ENCODE results near the gene DNAL4.

Gene DNAL4

GRCh38 chr22:38766076-38766777, 27.7 kb downstream of the DNAL4 start:
- peak; percentile 31 for ATAC-seq

GRCh38 chr22:38762551-38762983, 31.4 kb downstream of the DNAL4 start:
- no peak overlapping the region for H3K4me3 Mint-ChIP-seq
- ATAC-seq (no peak), DNase-seq (no peak)
- H3K27me3 Mint-ChIP-seq = no peaks in the 10 kb centered on the region
- no peaks in the 10 kb centered on the region for H3K36me3 Mint-ChIP-seq (ENCODE audit: low read depth)
- no peak overlapping the region for H3K27ac Mint-ChIP-seq
- H3K4me1 Mint-ChIP-seq = peaks cover 21% of the 10 kb centered on the region
- H3K9me3 Mint-ChIP-seq = no peaks in the 10 kb centered on the region

More at GRCh38 chr22:38766076-38766777, 27.7 kb downstream of the DNAL4 start:
- Mint-ChIP-seq H3K4me1 (no peaks in the 10 kb centered on the region), H3K36me3 (ENCODE audit: low read depth) (no peaks in the 10 kb centered on the region), H3K4me3 (no peak overlapping the region), H3K27me3 (no peaks in the 10 kb centered on the region), H3K9me3 (no peaks in the 10 kb centered on the region), H3K27ac (no peak overlapping the region)
- DNase-seq = peak; percentile 40

- no peaks in the 10 kb centered on the region for H3K36me3 Mint-ChIP-seq (ENCODE audit: low read depth)
- no peak overlapping the region for H3K4me3 Mint-ChIP-seq
- H3K4me1 Mint-ChIP-seq = peaks cover 32% of the 10 kb centered on the region
- DNase-seq = no peak
- H3K27ac Mint-ChIP-seq = no peak overlapping the region
- no peak for ATAC-seq
- no peaks in the 10 kb centered on the region for H3K9me3 Mint-ChIP-seq
- no peaks in the 10 kb centered on the region for H3K27me3 Mint-ChIP-seq
Measured at GRCh38 chr22:38761202-38762162, 32.5 kb downstream of the DNAL4 start.

GRCh38 chr22:38760477-38761201, 33.3 kb downstream of the DNAL4 start:
- Mint-ChIP-seq H3K4me1 (peaks cover 34% of the 10 kb centered on the region), H3K36me3 (ENCODE audit: low read depth) (no peaks in the 10 kb centered on the region), H3K4me3 (no peak overlapping the region), H3K9me3 (no peaks in the 10 kb centered on the region), H3K27ac (no peak overlapping the region), H3K27me3 (no peaks in the 10 kb centered on the region)
- ATAC-seq (no peak), DNase-seq (no peak)

- Mint-ChIP-seq H3K4me1 (peaks cover 40% of the 10 kb centered on the region), H3K27me3 (no peaks in the 10 kb centered on the region), H3K36me3 (ENCODE audit: low read depth) (no peaks in the 10 kb centered on the region), H3K27ac (no peak overlapping the region), H3K4me3 (no peak overlapping the region), H3K9me3 (no peaks in the 10 kb centered on the region)
- ATAC-seq (no peak), DNase-seq (no peak)
Measured at GRCh38 chr22:38759005-38759404, 34.9 kb downstream of the DNAL4 start.

GRCh38 chr22:38758276-38758945, 35.5 kb downstream of the DNAL4 start:
- Mint-ChIP-seq H3K27ac (no peak overlapping the region), H3K27me3 (no peaks in the 10 kb centered on the region), H3K9me3 (no peaks in the 10 kb centered on the region), H3K4me3 (peak overlapping the region; percentile 58), H3K4me1 (peaks cover 46% of the 10 kb centered on the region), H3K36me3 (ENCODE audit: low read depth) (peaks cover 4% of the 10 kb centered on the region)
- ATAC-seq = peak; percentile 34
- DNase-seq = peak; percentile 76

- no peak overlapping the region for H3K27ac Mint-ChIP-seq
- H3K4me1 Mint-ChIP-seq = peaks cover 53% of the 10 kb centered on the region
- H3K9me3 Mint-ChIP-seq = no peaks in the 10 kb centered on the region
- H3K36me3 Mint-ChIP-seq (ENCODE audit: low read depth) = peaks cover 8% of the 10 kb centered on the region
- DNase-seq = no peak
- peak overlapping the region; percentile 84 for H3K4me3 Mint-ChIP-seq
- H3K27me3 Mint-ChIP-seq = no peaks in the 10 kb centered on the region
- no peak for ATAC-seq
Measured at GRCh38 chr22:38757464-38757757, 36.5 kb downstream of the DNAL4 start.

- H3K4me1 Mint-ChIP-seq = peaks cover 58% of the 10 kb centered on the region
- ATAC-seq (no peak), DNase-seq (peak; percentile 33)
- H3K9me3 Mint-ChIP-seq = no peaks in the 10 kb centered on the region
- H3K36me3 Mint-ChIP-seq (ENCODE audit: low read depth) = peaks cover 11% of the 10 kb centered on the region
- H3K27me3 Mint-ChIP-seq = no peaks in the 10 kb centered on the region
- peak overlapping the region; percentile 84 for H3K4me3 Mint-ChIP-seq
- peak overlapping the region; percentile 81 for H3K27ac Mint-ChIP-seq
Measured at GRCh38 chr22:38756711-38757463, 37.1 kb downstream of the DNAL4 start.

- Mint-ChIP-seq H3K9me3 (no peaks in the 10 kb centered on the region), H3K27ac (peak within 1 kb of the TSS; percentile 86), H3K4me3 (peak within 1 kb of the TSS; percentile 92), H3K4me1 (peaks cover 67% of the 10 kb centered on the region), H3K27me3 (no peaks in the 10 kb centered on the region), H3K36me3 (ENCODE audit: low read depth) (peaks cover 20% of the 10 kb centered on the region)
- peak; percentile 70 for ATAC-seq
- DNase-seq = peak; percentile 95
Measured at GRCh38 chr22:38755911-38756532, 37.9 kb downstream of the DNAL4 start, which contains the start of gene SUN2. Gene SUN2, minus strand, starts transcription at chr22:38755998. Its CDS starts 3,370 bp downstream, at chr22:38752628.

GRCh38 chr22:38755155-38755910, 38.6 kb downstream of the DNAL4 start:
- Mint-ChIP-seq H3K9me3 (no peaks in the 10 kb centered on the region), H3K36me3 (ENCODE audit: low read depth) (peaks cover 24% of the 10 kb centered on the region)

GRCh38 chr22:38754751-38755154, 39.2 kb downstream of the DNAL4 start:
- peaks cover 73% of the 10 kb centered on the region for H3K4me1 Mint-ChIP-seq
- no peaks in the 10 kb centered on the region for H3K27me3 Mint-ChIP-seq
- H3K36me3 Mint-ChIP-seq (ENCODE audit: low read depth) = peaks cover 29% of the 10 kb centered on the region
- H3K9me3 Mint-ChIP-seq = no peaks in the 10 kb centered on the region
- ATAC-seq (no peak), DNase-seq (peak; percentile 38)
- peak overlapping the region; percentile 86 for H3K27ac Mint-ChIP-seq
- peak overlapping the region; percentile 92 for H3K4me3 Mint-ChIP-seq

More at GRCh38 chr22:38755155-38755910, 38.6 kb downstream of the DNAL4 start:
- DNase-seq = peak; percentile 68
- Mint-ChIP-seq H3K27me3 (no peaks in the 10 kb centered on the region), H3K4me1 (peaks cover 69% of the 10 kb centered on the region), H3K27ac (peak overlapping the region; percentile 86), H3K4me3 (peak overlapping the region; percentile 92)
- peak; percentile 13 for ATAC-seq

- ATAC-seq (no peak), DNase-seq (peak; percentile 27)
- H3K27me3 Mint-ChIP-seq = no peaks in the 10 kb centered on the region
- peaks cover 34% of the 10 kb centered on the region for H3K36me3 Mint-ChIP-seq (ENCODE audit: low read depth)
- no peaks in the 10 kb centered on the region for H3K9me3 Mint-ChIP-seq
- peak overlapping the region; percentile 92 for H3K4me3 Mint-ChIP-seq
- peaks cover 75% of the 10 kb centered on the region for H3K4me1 Mint-ChIP-seq
- peak overlapping the region; percentile 86 for H3K27ac Mint-ChIP-seq
Measured at GRCh38 chr22:38753948-38754750, 39.8 kb downstream of the DNAL4 start.
